ENCODE data around the gene ZDHHC14.

Gene ZDHHC14

GRCh38 chr6:157533048-157533871 lies 152.3 kb downstream of the ZDHHC14 start:
- DNase-seq (ENCODE audit: low read depth in 2 of 2) = no peak

- DNase-seq (ENCODE audit: low read depth in 2 of 2) = no peak
Measured at GRCh38 chr6:157534134-157534871, 153.3 kb downstream of the ZDHHC14 start.

- DNase-seq (ENCODE audit: low read depth in 2 of 2) = no peak
Measured at GRCh38 chr6:157534977-157535339, 154.0 kb downstream of the ZDHHC14 start.

- DNase-seq (ENCODE audit: low read depth in 2 of 2) = no peak
Measured at GRCh38 chr6:157535340-157536222, 154.6 kb downstream of the ZDHHC14 start.

GRCh38 chr6:157536223-157536545 lies 155.2 kb downstream of the ZDHHC14 start:
- DNase-seq (ENCODE audit: low read depth in 2 of 2) = no peak

- no peak for DNase-seq (ENCODE audit: low read depth in 2 of 2)
Measured at GRCh38 chr6:157537556-157537955, 156.6 kb downstream of the ZDHHC14 start.

GRCh38 chr6:157538168-157538567 lies 157.2 kb downstream of the ZDHHC14 start:
- DNase-seq (ENCODE audit: low read depth in 2 of 2) = no peak

- no peak for DNase-seq (ENCODE audit: low read depth in 2 of 2)
Measured at GRCh38 chr6:157538698-157539097, 157.7 kb downstream of the ZDHHC14 start.

GRCh38 chr6:157539421-157539822 lies 158.4 kb downstream of the ZDHHC14 start:
- DNase-seq (ENCODE audit: low read depth in 2 of 2) = no peak

- no peak for DNase-seq (ENCODE audit: low read depth in 2 of 2)
Measured at GRCh38 chr6:157539900-157540752, 159.1 kb downstream of the ZDHHC14 start.

GRCh38 chr6:157541618-157542413 lies 160.8 kb downstream of the ZDHHC14 start:
- no peak for DNase-seq (ENCODE audit: low read depth in 2 of 2)

- no peak for DNase-seq (ENCODE audit: low read depth in 2 of 2)
Measured at GRCh38 chr6:157542414-157543160, 161.6 kb downstream of the ZDHHC14 start.

- no peak for DNase-seq (ENCODE audit: low read depth in 2 of 2)
Measured at GRCh38 chr6:157546321-157546720, 165.3 kb downstream of the ZDHHC14 start.

- DNase-seq (ENCODE audit: low read depth in 2 of 2) = no peak
Measured at GRCh38 chr6:157547112-157547511, 166.1 kb downstream of the ZDHHC14 start.

GRCh38 chr6:157548635-157549467 lies 167.9 kb downstream of the ZDHHC14 start:
- no peak for DNase-seq (ENCODE audit: low read depth in 2 of 2)

- no peak for DNase-seq (ENCODE audit: low read depth in 2 of 2)
Measured at GRCh38 chr6:157549468-157549745, 168.4 kb downstream of the ZDHHC14 start.

- no peak for DNase-seq (ENCODE audit: low read depth in 2 of 2)
Measured at GRCh38 chr6:157550114-157550989, 169.4 kb downstream of the ZDHHC14 start.

Measured in stimulated activated CD4-positive, alpha-beta T cell treated with anti-CD3 and anti-CD28 coated beads, Interleukin-12 subunit alpha, Interleukin-12 subunit beta, amount 100 ng/mL, for 24 hours (primary cell).